GM12875 (cell line): Measurements from ENCODE around the gene LMTK2.
"Not testable (repeated sequence)": the region's sequence is repeated elsewhere in the genome, so short reads cannot be mapped to it uniquely, and the experiment has no call there.

Source experiments
- H3K4me3 ChIP-seq: one replicate; pipeline ENCODE4 v1.5.1; 2011; ENCODE audit warnings: low read depth, low read length, control low read depth
- TF ChIP-seq, protein P1 (sequence below): IDR thresholded peaks from 2 replicates; pipeline ENCODE4 v1.5.1; 2011; ENCODE audit warnings: low read depth, mild to moderate bottlenecking, control low read depth, inconsistent platforms, low read length, moderate library complexity, borderline replicate concordance; ENCODE audit not compliant: insufficient read depth

The LMTK2 gene

DNA sequence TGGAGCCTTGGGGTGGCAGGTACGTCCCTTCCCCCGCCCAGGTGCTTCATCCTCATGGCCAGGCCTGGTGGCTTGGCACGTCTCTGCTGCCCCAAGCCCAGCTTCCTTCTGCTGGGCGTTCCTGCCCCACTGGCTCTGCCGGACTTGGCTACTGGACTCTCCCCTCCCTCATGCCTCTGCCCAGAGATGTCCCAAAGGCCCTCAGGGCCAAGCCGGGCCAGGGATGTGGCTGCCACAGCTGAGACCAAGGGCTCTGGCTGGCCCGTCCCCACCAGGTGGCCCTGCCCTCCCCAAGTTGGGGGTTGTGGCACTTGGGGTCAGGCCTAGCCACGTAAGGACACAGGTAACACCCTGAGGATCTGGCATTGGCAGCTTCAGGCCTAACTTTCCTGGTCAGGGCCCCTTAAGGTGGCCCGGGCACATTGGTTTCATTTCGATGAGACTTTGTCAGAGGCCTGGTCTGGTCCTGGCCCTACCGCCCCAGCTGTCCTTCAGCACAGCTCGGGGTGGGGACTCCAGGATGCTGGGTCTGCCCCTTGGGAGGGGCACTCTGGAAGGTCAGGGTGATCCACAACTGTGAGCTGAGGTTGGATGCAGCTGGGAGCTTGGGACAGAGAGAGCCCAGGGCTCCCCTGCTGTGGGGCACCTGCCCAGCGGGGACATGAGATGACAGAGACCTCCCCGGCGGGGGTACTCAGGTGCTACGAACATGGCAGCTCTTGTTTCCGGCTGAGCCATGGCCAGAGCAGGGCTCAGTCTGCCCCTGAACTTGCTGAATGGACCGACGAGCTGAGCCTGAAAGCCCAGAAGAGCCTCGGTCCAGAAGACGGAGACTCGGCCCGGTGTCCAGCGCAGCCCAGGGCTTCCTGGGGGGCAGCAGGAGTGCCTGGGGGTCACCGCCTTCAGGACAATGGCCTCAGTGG lies 107.5 kb downstream of the LMTK2 start:
- TF ChIP-seq, protein P1, sequence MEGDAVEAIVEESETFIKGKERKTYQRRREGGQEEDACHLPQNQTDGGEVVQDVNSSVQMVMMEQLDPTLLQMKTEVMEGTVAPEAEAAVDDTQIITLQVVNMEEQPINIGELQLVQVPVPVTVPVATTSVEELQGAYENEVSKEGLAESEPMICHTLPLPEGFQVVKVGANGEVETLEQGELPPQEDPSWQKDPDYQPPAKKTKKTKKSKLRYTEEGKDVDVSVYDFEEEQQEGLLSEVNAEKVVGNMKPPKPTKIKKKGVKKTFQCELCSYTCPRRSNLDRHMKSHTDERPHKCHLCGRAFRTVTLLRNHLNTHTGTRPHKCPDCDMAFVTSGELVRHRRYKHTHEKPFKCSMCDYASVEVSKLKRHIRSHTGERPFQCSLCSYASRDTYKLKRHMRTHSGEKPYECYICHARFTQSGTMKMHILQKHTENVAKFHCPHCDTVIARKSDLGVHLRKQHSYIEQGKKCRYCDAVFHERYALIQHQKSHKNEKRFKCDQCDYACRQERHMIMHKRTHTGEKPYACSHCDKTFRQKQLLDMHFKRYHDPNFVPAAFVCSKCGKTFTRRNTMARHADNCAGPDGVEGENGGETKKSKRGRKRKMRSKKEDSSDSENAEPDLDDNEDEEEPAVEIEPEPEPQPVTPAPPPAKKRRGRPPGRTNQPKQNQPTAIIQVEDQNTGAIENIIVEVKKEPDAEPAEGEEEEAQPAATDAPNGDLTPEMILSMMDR: no peak
- H3K4me3 ChIP-seq: no peak overlapping the region

GRCh38 chr7:98214811-98215321 lies 108.2 kb downstream of the LMTK2 start:
- H3K4me3 ChIP-seq: no peak overlapping the region
- TF ChIP-seq, protein P1: no peak

- H3K4me3 ChIP-seq: no peak overlapping the region
- TF ChIP-seq, protein P1: no peak
These were observed 109.2 kb downstream of the LMTK2 start for GRCh38 chr7:98215561-98216495.

GRCh38 chr7:98216941-98217622 lies 110.4 kb downstream of the LMTK2 start:
- TF ChIP-seq, protein P1: no peak

DNA sequence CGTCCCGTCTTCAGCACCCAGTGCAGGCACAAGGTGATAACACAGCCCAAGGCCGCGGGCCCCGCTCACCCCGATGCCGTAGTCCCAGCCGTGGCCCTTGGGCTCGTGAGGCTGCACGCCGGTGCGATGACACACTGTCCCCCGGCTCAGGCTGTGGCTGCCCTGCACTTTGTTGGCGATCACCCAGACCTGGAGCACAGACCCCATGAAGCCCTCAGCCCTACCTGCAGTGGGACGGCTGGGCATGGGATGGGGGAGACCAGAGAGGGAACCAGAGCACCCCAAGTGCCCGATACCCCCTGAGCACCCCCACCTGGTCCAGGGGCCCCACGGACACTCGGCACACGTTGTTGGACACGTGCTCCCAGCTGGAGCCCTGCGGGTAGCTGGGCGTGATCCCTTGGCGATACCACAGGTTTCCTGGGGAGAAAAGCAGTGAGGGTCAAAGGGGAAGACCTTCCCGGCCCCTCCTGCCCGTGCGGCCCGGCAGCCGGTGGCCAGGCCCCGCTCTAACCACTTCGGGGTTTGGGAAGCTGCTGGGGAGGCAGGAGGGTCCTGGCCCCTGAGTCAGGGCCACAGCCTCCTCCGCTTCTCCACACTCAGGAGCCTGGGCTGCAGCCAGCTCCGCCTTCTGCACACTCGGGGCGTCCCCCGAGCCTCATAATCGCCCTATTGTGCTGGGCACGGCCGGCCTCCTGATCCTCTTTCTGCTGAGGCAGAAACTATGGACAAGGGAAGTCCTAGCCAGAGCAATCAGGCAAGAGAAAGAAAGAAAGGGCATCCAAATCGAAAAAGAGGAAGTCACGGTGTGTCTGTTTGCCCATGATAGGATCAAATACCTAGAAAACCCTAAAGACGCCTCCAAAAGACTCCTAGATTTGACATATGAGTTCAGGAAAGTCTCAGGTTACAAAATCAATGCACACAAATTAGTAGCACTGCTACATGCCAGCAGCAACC lies 111.2 kb downstream of the LMTK2 start:
- H3K4me3 ChIP-seq: no peak overlapping the region
- TF ChIP-seq, protein P1: no peak

More at GRCh38 chr7:98216941-98217622, 110.4 kb downstream of the LMTK2 start:
- no peak overlapping the region for H3K4me3 ChIP-seq

- not testable (repeated sequence) for H3K4me3 ChIP-seq
These were observed 112.7 kb downstream of the LMTK2 start for GRCh38 chr7:98219382-98219781.
